Measurements from ENCODE around the gene SRPX. TPM values are rescaled to one million over a fixed set of nuclear protein-coding genes. Genes with fewer than 3 reads are reported as not detected.

SRPX gene
- total RNA-seq, 4 donors from 2014 or later = 47.5 to 135 (median 107) TPM

- intact Hi-C loops (cut with DNase I) = no loop called here
These were observed 113.5 kb downstream of the SRPX start for GRCh38 chrX:38106991-38107655.

GRCh38 chrX:38105216-38105725 is 115.4 kb downstream of the SRPX start:
- no peak for DNase-seq
- Histone ChIP-seq H3K4me3 (replicated peaks in 1 of 3) (no peak overlapping the region), H3K27ac (no peak overlapping the region), H3K36me3 (no peaks in the 10 kb centered on the region), H3K9me3 (no peaks in the 10 kb centered on the region), H3K4me1 (no peaks in the 10 kb centered on the region), H3K27me3 (no peaks in the 10 kb centered on the region)
- intact Hi-C loops (cut with DNase I) = no loop called here
- 78 to 89% methylated on average over 6 of the region's 6 CpGs for WGBS, 2 donors
- no peak for TF ChIP-seq POLR2A (IDR thresholded peaks at IDR 0.05)
- no peak for TF ChIP-seq CTCF (IDR thresholded peaks at IDR 0.05)

More at GRCh38 chrX:38106991-38107655, 113.5 kb downstream of the SRPX start:
- H3K9me3 ChIP-seq = no peaks in the 10 kb centered on the region
- H3K27me3 ChIP-seq = no peaks in the 10 kb centered on the region
- TF ChIP-seq POLR2A (IDR thresholded peaks at IDR 0.05) (no peak), CTCF (IDR thresholded peaks at IDR 0.05) (no peak)
- no peak overlapping the region for H3K4me3 ChIP-seq (replicated peaks in 1 of 3)
- 29 to 35% methylated on average over 6 of the region's 6 CpGs for WGBS, 2 donors
- no peaks in the 10 kb centered on the region for H3K36me3 ChIP-seq
- no peaks in the 10 kb centered on the region for H3K4me1 ChIP-seq
- peak; percentile 2 to 16 for DNase-seq
- no peak overlapping the region for H3K27ac ChIP-seq

- H3K4me3 ChIP-seq (replicated peaks in 1 of 3) = no peak overlapping the region
- H3K27ac ChIP-seq = no peak overlapping the region
- H3K27me3 ChIP-seq = no peaks in the 10 kb centered on the region
- no peaks in the 10 kb centered on the region for H3K36me3 ChIP-seq
- H3K4me1 ChIP-seq = no peaks in the 10 kb centered on the region
- TF ChIP-seq POLR2A (IDR thresholded peaks at IDR 0.05) (no peak), CTCF (IDR thresholded peaks at IDR 0.05) (no peak)
- 89 to 92% methylated on average over 5 of the region's 5 CpGs for WGBS, 2 donors
- intact Hi-C loops (cut with DNase I) = no loop called here
- DNase-seq = no peak
- no peaks in the 10 kb centered on the region for H3K9me3 ChIP-seq
These were observed 116.5 kb downstream of the SRPX start for GRCh38 chrX:38103857-38104812.

- Histone ChIP-seq H3K27ac (no peak overlapping the region), H3K4me3 (replicated peaks in 1 of 3) (no peak overlapping the region), H3K36me3 (no peaks in the 10 kb centered on the region), H3K4me1 (no peaks in the 10 kb centered on the region), H3K9me3 (no peaks in the 10 kb centered on the region), H3K27me3 (no peaks in the 10 kb centered on the region)
- DNase-seq = no peak
- WGBS, 2 donors = 91 to 100% methylated on average over 1 of the region's 1 CpG
- intact Hi-C loops (cut with DNase I) = no loop called here
- TF ChIP-seq POLR2A (IDR thresholded peaks at IDR 0.05) (no peak), CTCF (IDR thresholded peaks at IDR 0.05) (no peak)
These were observed 117.8 kb downstream of the SRPX start for GRCh38 chrX:38102875-38103274.
